ENCODE results near the gene LIM2. TPM values are rescaled to one million over a fixed set of nuclear protein-coding genes. Genes with fewer than 3 reads are reported as not detected.

LIM2 gene
- total and polyA plus RNA-seq, 9 of the 15 experiments (the other 6 are each of a cell fraction or from before 2014, with no cell fraction given) = 0.07 to 0.45 (median 0.18) TPM; not detected in 4

- FAIRE-seq (no peak), DNase-seq (ENCODE audit: extremely low read depth in 1 of 4, low spot score in 3 of 4) (no peak), ATAC-seq (no peak)
- Histone ChIP-seq H3K9me1 (ENCODE audit: control insufficient read depth, insufficient read depth, low read length) (no peaks in the 10 kb centered on the region), H3K27me3 (ENCODE audit: control insufficient read depth in 2 of 2, insufficient read depth in 2 of 2, low read length in 2 of 2) (no peaks in the 10 kb centered on the region), H2AFZ (ENCODE audit: low read depth, low read length) (no peak overlapping the region), H3K4me3 (no peak overlapping the region), H3K36me3 (ENCODE audit: control insufficient read depth, insufficient read depth, low read length) (peaks cover 37% of the 10 kb centered on the region; the same call in 2 of the 3 replicates), H4K20me1 (replicated peaks; ENCODE audit: control insufficient read depth, insufficient read depth, low read length) (no peaks in the 10 kb centered on the region), H3K4me1 (replicated peaks in 1 of 2; ENCODE audit: control insufficient read depth in 2 of 2, insufficient read depth in 2 of 2, low read length in 2 of 2) (peaks cover 26 to 38% of the 10 kb centered on the region in 2 experiments; a peak in 4 of 5 replicates), H3K9me3 (replicated peaks; ENCODE audit: control insufficient read depth, insufficient read depth, low read depth, low read length) (no peaks in the 10 kb centered on the region), H3K79me2 (ENCODE audit: control insufficient read depth, insufficient read depth, low read length) (no peaks in the 10 kb centered on the region), H3K27ac (ENCODE audit: extremely low read depth, low read depth, low read length) (no peak overlapping the region), H3K4me2 (ENCODE audit: insufficient read depth, low read length) (no peak overlapping the region), H3K9ac (ENCODE audit: insufficient read depth in 1 of 2, low read depth in 2 of 2, low read length in 2 of 2) (peak overlapping the region in 1 of 2 experiments; percentile 81; a peak in 2 of 4 replicates)
- in situ Hi-C loops (cut with MboI) (no loop called here), intact Hi-C loops (cut with micrococcal nuclease) (no loop called here)
- BruUV-seq (replicated peaks) = no TSS peak
- ChIA-PET CTCF (ENCODE audit: low intra/inter-chr PET ratio) (no interaction called here), POLR2A (interaction anchor here (0.6 to 4.0 kb wide), 10 partner anchors 8 to 595 kb away, joined by 3 to 22 read pairs (median 4); partner anchors contain the start of gene ETFB)
- 41% methylated on average over 9 of the region's 9 CpGs for WGBS (ENCODE audit: insufficient coverage, low coverage, missing lambda C conversion rate)
- TF ChIP-seq SMARCA5 (IDR thresholded peaks at IDR 0.05) (peak; percentile 60; the same call in 1 of the 2 replicates), DPF2 (IDR thresholded peaks at IDR 0.05) (peak; percentile 27; the same call in 1 of the 2 replicates), BCOR (IDR thresholded peaks at IDR 0.05) (peak; percentile 93), OTX1 (CRISPR knock-in tag; IDR thresholded peaks at IDR 0.05) (peak; percentile 34; the same call in 1 of the 2 replicates), SRSF7 (optimal IDR thresholded peaks at IDR 0.05; ENCODE audit: low read depth, low read length) (no peak), RCOR1 (IDR thresholded peaks at IDR 0.05; ENCODE audit: borderline replicate concordance in 1 of 2, low read depth in 2 of 2, low read length in 2 of 2) (peak in 1 of 2 experiments; percentile 78; a peak in 1 of 4 replicates), KDM1A (IDR thresholded peaks at IDR 0.05) (peak; percentile 67 to 81; a peak in 3 of 4 replicates), ADNP (tag; IDR thresholded peaks at IDR 0.05) (0 out of 2 replicates have a peak, but pooled peaks have one; percentile 21), HDAC1 (IDR thresholded peaks at IDR 0.05) (0 out of 4 replicates have a peak, but pooled peaks of 1 of the 2 experiments have one; percentile 19), ZKSCAN3 (CRISPR knock-in tag; IDR thresholded peaks at IDR 0.05) (no peak), ZFP36 (IDR thresholded peaks at IDR 0.05; ENCODE audit: low read depth, low read length, partially characterized antibody) (peak; percentile 93), ETV1 (tag; conservative IDR thresholded peaks at IDR 0.05; ENCODE audit: low read depth) (no peak), ZNF274 (IDR thresholded peaks at IDR 0.05; ENCODE audit: borderline replicate concordance, low read depth, low read length) (no peak), RBM25 (IDR thresholded peaks at IDR 0.05; ENCODE audit: low read depth, low read length, severe bottlenecking) (peak; percentile 94), ETV6 (IDR thresholded peaks at IDR 0.05; ENCODE audit: borderline replicate concordance in 1 of 2, low read depth in 2 of 2, low read length in 1 of 2) (no peak), ETV6 (CRISPR knock-in tag; IDR thresholded peaks at IDR 0.05; ENCODE audit: borderline replicate concordance) (no peak), HDAC2 (IDR thresholded peaks at IDR 0.05) (peak; percentile 65; the same call in 1 of the 2 replicates), PTBP1 (IDR thresholded peaks at IDR 0.05; ENCODE audit: low read depth, low read length) (0 out of 2 replicates have a peak, but pooled peaks have one; percentile 53), HDAC3 (IDR thresholded peaks at IDR 0.05; ENCODE audit: borderline replicate concordance, partially characterized antibody) (no peak)
- TF ChIP-seq, protein P1, sequence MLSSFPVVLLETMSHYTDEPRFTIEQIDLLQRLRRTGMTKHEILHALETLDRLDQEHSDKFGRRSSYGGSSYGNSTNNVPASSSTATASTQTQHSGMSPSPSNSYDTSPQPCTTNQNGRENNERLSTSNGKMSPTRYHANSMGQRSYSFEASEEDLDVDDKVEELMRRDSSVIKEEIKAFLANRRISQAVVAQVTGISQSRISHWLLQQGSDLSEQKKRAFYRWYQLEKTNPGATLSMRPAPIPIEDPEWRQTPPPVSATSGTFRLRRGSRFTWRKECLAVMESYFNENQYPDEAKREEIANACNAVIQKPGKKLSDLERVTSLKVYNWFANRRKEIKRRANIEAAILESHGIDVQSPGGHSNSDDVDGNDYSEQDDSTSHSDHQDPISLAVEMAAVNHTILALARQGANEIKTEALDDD (IDR thresholded peaks at IDR 0.05) = no peak
These were observed 44.9 kb downstream of the LIM2 start for GRCh38 chr19:51342631-51343569.
